Subcutaneous adipose tissue (tissue), 4 donors: ENCODE results near the gene IGFBP7. TPM values are rescaled to one million over a fixed set of nuclear protein-coding genes. Genes with fewer than 3 reads are reported as not detected.

Source experiments
- total RNA-seq, 4 donors: library from RNA; depleted of rRNA; stranded (reverse); fragments of >200 nt; gene quantifications; one replicate each; pipeline ENCODE4 v1.1.0, GENCODE V29; 2016
- TF ChIP-seq, protein P1 (sequence below): fragments of 450-650 bp; IDR thresholded peaks from one replicate; pipeline ENCODE4 v1.5.1; 2016; ENCODE audit warnings: low read depth, mild to moderate bottlenecking, control low read depth, antibody characterized with exemption, moderate library complexity

Gene IGFBP7
- total RNA-seq, 4 donors from 2014 or later: 297 to 713 (median 515) TPM

DNA sequence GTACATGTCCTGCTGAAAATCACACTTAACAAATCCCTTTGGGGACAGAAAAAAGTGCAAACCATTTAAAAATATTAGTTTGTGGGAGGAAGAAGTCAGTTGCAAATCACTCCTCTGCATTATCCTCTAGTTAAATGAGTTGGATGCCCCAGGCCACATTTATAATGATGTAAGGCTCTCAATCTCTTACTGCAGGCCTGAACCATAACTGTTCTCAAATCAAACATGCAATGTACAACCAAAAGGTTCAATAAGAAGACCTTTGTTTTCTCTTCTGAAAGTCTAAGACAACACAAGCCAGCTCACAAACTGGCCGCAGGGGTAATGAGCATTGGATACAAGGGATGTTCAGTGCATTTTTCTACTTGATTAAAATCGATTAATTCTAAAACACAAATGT lies 39.7 kb downstream of the IGFBP7 start:
- TF ChIP-seq, protein P1, sequence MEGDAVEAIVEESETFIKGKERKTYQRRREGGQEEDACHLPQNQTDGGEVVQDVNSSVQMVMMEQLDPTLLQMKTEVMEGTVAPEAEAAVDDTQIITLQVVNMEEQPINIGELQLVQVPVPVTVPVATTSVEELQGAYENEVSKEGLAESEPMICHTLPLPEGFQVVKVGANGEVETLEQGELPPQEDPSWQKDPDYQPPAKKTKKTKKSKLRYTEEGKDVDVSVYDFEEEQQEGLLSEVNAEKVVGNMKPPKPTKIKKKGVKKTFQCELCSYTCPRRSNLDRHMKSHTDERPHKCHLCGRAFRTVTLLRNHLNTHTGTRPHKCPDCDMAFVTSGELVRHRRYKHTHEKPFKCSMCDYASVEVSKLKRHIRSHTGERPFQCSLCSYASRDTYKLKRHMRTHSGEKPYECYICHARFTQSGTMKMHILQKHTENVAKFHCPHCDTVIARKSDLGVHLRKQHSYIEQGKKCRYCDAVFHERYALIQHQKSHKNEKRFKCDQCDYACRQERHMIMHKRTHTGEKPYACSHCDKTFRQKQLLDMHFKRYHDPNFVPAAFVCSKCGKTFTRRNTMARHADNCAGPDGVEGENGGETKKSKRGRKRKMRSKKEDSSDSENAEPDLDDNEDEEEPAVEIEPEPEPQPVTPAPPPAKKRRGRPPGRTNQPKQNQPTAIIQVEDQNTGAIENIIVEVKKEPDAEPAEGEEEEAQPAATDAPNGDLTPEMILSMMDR: no peak

DNA sequence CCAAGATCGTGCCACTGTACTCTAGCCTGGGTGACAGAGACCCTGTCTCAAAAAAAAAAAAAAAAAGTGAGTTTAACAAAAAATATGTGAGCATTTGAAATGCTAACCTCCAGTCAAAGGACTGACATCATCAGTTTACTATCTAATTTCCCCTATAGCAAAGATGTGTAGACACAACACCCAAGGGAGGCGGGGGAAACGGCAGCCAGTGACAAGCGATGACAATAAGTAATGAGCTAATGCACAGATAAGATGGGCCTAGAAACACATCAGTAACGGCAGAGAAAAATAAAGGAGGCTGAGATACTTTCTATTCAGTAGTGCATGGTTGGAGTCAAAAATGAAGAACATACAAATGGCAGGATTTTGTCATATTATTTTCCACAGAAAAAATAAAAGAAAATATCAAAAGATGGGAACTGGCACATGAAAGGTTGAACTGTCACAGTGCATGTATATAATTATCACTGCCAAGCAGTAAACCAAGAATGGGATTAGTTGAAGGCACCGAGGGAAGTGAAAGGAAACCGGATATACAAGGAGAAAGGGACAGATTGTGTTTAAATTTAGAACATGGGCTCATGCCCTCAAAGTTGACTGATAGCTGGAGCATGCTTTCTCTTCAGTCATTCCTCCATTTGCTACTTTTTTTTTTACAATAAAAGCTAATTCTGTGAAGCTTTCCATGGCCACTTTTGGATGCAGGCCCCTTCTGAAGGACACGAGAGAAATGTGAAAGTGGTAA lies 41.8 kb downstream of the IGFBP7 start:
- TF ChIP-seq, protein P1: no peak

GRCh38 chr4:57065730-57066482 lies 44.3 kb downstream of the IGFBP7 start:
- TF ChIP-seq, protein P1: no peak

DNA sequence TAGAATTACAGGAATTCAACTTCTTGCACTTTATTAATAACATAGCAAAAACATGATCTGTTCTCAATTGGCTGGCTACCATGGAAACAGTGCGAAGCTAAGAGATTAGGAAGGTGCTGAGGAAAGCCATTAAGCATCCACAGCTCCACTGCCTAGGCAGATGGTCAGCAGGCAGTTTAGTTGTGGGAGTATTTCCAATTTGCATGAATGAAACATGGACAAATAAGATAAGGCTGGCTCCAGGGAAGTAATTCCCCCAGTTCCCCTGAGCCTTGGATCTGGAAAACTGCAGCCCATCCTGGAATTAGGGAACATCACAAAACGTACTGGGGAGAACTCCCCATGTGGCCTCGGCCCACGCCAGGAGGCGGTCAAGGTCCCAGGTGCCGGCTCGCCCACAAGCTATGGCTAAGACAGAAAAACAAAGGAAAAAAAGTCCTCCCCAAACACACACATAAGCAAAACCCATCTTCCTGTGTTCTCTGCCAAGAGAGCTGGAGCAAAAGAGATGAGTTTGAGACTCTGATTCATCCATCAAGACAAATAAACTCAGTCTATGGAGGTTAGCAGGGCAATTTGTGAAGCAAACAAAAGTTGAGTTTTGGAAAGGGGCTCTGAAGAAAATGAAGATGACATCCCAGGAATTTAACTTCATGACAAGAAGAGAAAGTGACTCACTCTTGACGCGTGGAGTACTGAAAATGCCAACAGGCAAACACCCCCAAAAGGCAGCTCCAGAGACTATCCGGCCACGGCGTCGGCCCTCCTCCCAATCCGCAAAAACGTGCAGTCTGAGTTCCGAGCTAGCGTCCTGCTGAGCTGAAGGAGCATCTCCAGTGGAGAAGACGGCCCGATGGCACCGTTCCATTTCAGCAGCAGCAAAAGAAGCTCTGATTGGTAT lies 45.1 kb downstream of the IGFBP7 start:
- TF ChIP-seq, protein P1: no peak

DNA sequence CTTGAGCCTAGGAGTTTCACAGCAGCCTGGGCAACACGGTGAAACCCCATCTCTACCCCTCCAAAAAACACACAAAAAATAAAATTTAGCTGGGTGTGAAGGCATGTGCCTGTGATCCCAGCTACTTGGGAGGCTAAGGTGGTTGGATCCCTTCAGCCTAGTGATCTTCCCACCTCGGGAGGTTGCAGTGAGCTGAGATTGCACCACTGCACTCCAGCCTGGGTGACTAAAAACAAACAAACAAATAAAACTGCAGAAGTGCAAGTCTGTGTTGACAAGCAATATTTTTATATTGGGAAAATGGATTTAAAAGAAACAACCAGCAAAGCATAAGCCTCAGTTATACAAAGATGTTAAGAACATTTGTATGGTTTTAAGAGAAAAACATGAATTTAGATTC lies 46.1 kb downstream of the IGFBP7 start:
- TF ChIP-seq, protein P1: no peak

- TF ChIP-seq, protein P1: no peak
These were observed 46.7 kb downstream of the IGFBP7 start for GRCh38 chr4:57063518-57063917.
